Measurements from ENCODE around the gene SLC2A2.

Gene SLC2A2

DNA sequence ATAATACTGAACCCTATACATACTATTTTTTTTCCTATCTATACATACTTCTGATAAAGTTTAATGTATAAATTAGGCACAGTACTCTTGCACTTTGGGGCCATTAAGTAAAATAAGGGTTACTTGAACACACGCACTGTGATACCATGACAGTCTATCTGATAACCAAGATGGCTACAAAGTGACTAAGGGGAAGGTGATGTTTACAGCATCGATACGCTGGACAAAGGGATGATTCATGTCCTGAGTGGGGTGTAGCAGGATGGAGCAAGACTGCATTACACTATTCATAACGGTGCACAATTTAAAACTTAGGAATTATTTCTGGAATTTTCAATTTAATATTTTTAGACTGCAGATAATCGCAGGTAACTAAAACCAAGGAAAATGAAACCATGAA lies 30.0 kb upstream of the SLC2A2 start:
- no peaks in the 10 kb centered on the region for H3K4me1 ChIP-seq (ENCODE audit: control insufficient read depth, insufficient read depth, low read length)
- H3K36me3 ChIP-seq (ENCODE audit: control insufficient read depth in 2 of 2, insufficient read depth in 2 of 2, low read length in 2 of 2): no peaks in the 10 kb centered on the region
- no peaks in the 10 kb centered on the region for H3K9me3 ChIP-seq (ENCODE audit: control insufficient read depth in 2 of 2, low read length in 2 of 2)
- no peaks in the 10 kb centered on the region for H3K27me3 ChIP-seq (ENCODE audit: control insufficient read depth in 1 of 2, insufficient read depth in 2 of 2, low read length in 2 of 2)
- no peak overlapping the region for H3K4me3 ChIP-seq (ENCODE audit: low read length in 2 of 2)
- H3K27ac ChIP-seq (ENCODE audit: low read length): no peak overlapping the region
- H3K9ac ChIP-seq (ENCODE audit: low read length in 2 of 2): no peak overlapping the region

DNA sequence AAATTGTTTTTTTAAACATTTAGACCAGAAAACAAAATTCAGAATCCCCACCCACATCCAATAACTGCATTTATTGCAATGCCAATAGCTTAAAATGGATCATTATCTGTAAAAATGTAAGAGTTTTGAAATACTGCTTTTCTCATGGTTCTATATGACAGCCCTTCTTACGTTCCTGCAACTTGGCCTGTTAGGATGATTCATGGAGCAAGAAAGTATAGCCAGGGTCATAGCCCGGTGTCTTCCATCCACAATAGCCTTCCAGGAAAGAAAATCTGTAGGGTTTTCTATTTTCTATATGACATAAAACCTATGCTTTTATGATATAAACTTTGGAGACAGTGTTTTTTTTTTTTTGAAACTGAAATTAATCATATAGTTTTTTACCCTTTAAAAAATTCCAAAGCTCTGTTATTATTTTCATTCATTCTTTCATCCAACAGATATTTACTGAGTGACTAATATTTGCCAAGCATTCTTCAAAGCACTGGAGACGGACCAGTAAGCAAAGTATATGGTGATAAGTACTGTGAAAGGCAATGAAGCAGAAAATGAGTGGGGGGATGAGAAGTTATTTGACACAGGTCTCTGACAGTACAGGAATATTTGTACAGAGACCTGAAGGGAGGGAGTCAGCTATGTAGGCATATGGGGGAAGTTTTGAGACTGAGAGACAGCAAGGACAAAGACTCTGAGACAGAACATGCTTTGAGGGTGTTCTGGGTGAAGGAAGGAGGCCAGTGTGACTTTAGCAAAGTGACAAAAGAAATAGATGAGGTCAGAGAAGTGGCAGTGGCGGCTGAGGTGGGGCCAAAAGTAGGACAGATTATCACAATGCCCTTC lies 29.0 kb upstream of the SLC2A2 start:
- Histone ChIP-seq H3K4me1 (ENCODE audit: control insufficient read depth, insufficient read depth, low read length) (no peaks in the 10 kb centered on the region), H3K27me3 (ENCODE audit: control insufficient read depth in 1 of 2, insufficient read depth in 2 of 2, low read length in 2 of 2) (no peaks in the 10 kb centered on the region), H3K9ac (ENCODE audit: low read length in 2 of 2) (no peak overlapping the region), H3K4me3 (ENCODE audit: low read length in 2 of 2) (no peak overlapping the region), H3K36me3 (ENCODE audit: control insufficient read depth in 2 of 2, insufficient read depth in 2 of 2, low read length in 2 of 2) (no peaks in the 10 kb centered on the region), H3K9me3 (ENCODE audit: control insufficient read depth in 2 of 2, low read length in 2 of 2) (no peaks in the 10 kb centered on the region), H3K27ac (ENCODE audit: low read length) (no peak overlapping the region)

GRCh38 chr3:171054921-171055320 lies 28.4 kb upstream of the SLC2A2 start:
- H3K27me3 ChIP-seq (ENCODE audit: control insufficient read depth in 1 of 2, insufficient read depth in 2 of 2, low read length in 2 of 2): no peaks in the 10 kb centered on the region
- H3K27ac ChIP-seq (ENCODE audit: low read length): no peak overlapping the region
- H3K4me1 ChIP-seq (ENCODE audit: control insufficient read depth, insufficient read depth, low read length): no peaks in the 10 kb centered on the region
- no peaks in the 10 kb centered on the region for H3K36me3 ChIP-seq (ENCODE audit: control insufficient read depth in 2 of 2, insufficient read depth in 2 of 2, low read length in 2 of 2)
- no peaks in the 10 kb centered on the region for H3K9me3 ChIP-seq (ENCODE audit: control insufficient read depth in 2 of 2, low read length in 2 of 2)
- H3K9ac ChIP-seq (ENCODE audit: low read length in 2 of 2): no peak overlapping the region
- no peak overlapping the region for H3K4me3 ChIP-seq (ENCODE audit: low read length in 2 of 2)

GRCh38 chr3:171054231-171054630 lies 27.7 kb upstream of the SLC2A2 start:
- no peaks in the 10 kb centered on the region for H3K27me3 ChIP-seq (ENCODE audit: control insufficient read depth in 1 of 2, insufficient read depth in 2 of 2, low read length in 2 of 2)

DNA sequence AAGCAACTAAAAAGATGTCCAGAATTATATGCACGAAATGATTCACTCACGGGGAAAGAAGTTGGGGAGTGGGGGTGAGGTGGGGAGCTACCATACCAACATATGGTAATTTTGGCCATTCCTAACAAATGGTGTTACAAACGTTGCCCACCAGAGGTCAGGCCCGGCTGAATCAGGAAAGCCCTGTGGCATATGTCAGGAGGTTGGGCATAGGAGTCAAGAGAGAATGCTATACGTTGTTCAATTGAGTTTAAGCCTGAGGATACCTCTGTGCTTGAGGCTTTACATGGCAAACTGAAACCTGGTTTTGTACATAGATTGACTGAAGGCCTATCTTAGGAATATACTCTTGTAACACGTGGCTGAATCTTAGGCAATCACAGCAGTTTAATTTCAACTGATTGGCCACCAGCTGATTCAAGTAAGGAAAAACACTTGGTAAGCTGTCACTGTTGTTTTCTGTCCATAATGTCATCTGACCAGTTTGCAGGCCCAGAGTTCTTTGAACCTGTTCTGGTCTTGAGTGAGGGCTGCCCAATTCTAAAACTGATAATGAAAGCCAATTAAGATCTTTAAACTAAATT lies 23.4 kb upstream of the SLC2A2 start:
- H3K27me3 ChIP-seq (ENCODE audit: control insufficient read depth in 1 of 2, insufficient read depth in 2 of 2, low read length in 2 of 2): no peaks in the 10 kb centered on the region
- H3K9ac ChIP-seq (ENCODE audit: low read length in 2 of 2): no peak overlapping the region
- H3K27ac ChIP-seq (ENCODE audit: low read length): no peak overlapping the region
- no peaks in the 10 kb centered on the region for H3K36me3 ChIP-seq (ENCODE audit: control insufficient read depth in 2 of 2, insufficient read depth in 2 of 2, low read length in 2 of 2)
- H3K4me1 ChIP-seq (ENCODE audit: control insufficient read depth, insufficient read depth, low read length): no peaks in the 10 kb centered on the region
- H3K9me3 ChIP-seq (ENCODE audit: control insufficient read depth in 2 of 2, low read length in 2 of 2): no peaks in the 10 kb centered on the region
- no peak overlapping the region for H3K4me3 ChIP-seq (ENCODE audit: low read length in 2 of 2)

More at GRCh38 chr3:171054231-171054630, 27.7 kb upstream of the SLC2A2 start:
- H3K4me1 ChIP-seq (ENCODE audit: control insufficient read depth, insufficient read depth, low read length): no peaks in the 10 kb centered on the region
- no peaks in the 10 kb centered on the region for H3K9me3 ChIP-seq (ENCODE audit: control insufficient read depth in 2 of 2, low read length in 2 of 2)
- H3K36me3 ChIP-seq (ENCODE audit: control insufficient read depth in 2 of 2, insufficient read depth in 2 of 2, low read length in 2 of 2): no peaks in the 10 kb centered on the region
- no peak overlapping the region for H3K4me3 ChIP-seq (ENCODE audit: low read length in 2 of 2)
- H3K27ac ChIP-seq (ENCODE audit: low read length): no peak overlapping the region
- H3K9ac ChIP-seq (ENCODE audit: low read length in 2 of 2): no peak overlapping the region

GRCh38 chr3:171046760-171047159 lies 20.2 kb upstream of the SLC2A2 start:
- Histone ChIP-seq H3K36me3 (ENCODE audit: control insufficient read depth in 2 of 2, insufficient read depth in 2 of 2, low read length in 2 of 2) (no peaks in the 10 kb centered on the region), H3K27ac (ENCODE audit: low read length) (no peak overlapping the region), H3K9ac (ENCODE audit: low read length in 2 of 2) (no peak overlapping the region), H3K27me3 (ENCODE audit: control insufficient read depth in 1 of 2, insufficient read depth in 2 of 2, low read length in 2 of 2) (no peaks in the 10 kb centered on the region), H3K9me3 (ENCODE audit: control insufficient read depth in 2 of 2, low read length in 2 of 2) (no peaks in the 10 kb centered on the region), H3K4me1 (ENCODE audit: control insufficient read depth, insufficient read depth, low read length) (no peaks in the 10 kb centered on the region), H3K4me3 (ENCODE audit: low read length in 2 of 2) (no peak overlapping the region)

DNA sequence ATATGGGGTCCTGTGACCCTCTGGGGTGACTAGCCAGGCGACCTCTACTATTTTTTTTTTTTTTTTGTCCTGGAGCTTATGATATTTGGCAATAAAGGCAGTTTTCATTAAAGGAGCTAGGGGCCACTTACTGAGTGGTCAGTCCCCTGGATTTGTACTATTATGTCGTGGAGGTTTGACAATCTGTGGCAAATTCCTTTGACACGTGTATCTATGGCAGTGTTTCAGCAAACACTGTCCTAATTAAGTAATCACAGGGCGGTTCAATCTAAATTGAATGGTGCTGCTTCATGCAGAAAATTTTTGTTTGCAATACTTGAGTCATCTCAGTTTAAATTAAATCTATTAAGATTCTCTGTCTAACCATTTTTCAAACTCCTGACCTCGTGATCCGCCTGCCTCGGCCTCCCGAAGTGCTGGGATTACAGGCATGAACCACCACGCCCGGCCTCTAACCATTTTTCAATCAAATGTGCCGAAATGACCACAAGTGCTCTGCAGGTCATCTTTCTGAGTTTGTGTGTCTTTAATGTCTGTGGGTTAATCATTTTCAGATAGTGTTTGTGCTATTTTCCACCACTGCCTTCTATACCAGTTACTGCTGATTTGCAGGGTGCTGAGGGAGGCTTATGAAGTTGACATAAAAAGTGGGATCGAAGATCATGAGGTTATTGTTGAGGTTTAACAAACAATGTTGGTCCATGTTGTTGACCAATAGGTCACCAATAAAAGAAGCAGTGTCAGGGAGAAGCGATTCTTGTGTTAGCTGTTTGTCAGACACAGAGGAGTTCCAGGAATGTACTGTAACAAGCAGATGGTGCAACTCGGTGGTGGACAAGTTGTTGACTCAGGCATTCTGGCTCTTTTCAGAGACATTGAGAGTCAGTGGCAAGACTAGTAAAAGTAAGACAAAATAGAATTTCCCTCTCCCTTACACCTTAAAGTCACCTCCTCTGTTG lies 18.6 kb upstream of the SLC2A2 start:
- H3K27ac ChIP-seq (ENCODE audit: low read length): no peak overlapping the region
- H3K36me3 ChIP-seq (ENCODE audit: control insufficient read depth in 2 of 2, insufficient read depth in 2 of 2, low read length in 2 of 2): no peaks in the 10 kb centered on the region
- no peaks in the 10 kb centered on the region for H3K4me1 ChIP-seq (ENCODE audit: control insufficient read depth, insufficient read depth, low read length)
- no peaks in the 10 kb centered on the region for H3K27me3 ChIP-seq (ENCODE audit: control insufficient read depth in 1 of 2, insufficient read depth in 2 of 2, low read length in 2 of 2)
- no peak overlapping the region for H3K9ac ChIP-seq (ENCODE audit: low read length in 2 of 2)
- H3K4me3 ChIP-seq (ENCODE audit: low read length in 2 of 2): no peak overlapping the region
- no peaks in the 10 kb centered on the region for H3K9me3 ChIP-seq (ENCODE audit: control insufficient read depth in 2 of 2, low read length in 2 of 2)

DNA sequence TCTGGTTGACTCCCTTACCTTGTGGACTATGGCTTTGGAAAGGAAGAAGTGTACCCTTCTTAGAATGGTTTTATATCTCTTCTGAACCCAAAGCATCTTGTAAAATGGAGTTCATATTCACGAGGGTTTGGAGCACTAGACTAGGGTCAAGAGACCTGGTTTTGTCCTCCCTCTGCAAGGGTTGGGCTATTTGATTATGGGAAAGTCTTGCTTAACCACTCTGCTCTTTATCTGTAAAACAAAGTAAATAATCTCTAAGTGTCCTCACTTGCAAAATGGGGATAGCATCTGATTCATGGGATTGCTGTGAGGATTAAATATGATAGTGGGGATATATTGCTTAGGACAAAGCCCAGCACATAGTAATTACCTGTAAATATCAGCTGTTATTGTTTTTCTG lies 17.9 kb upstream of the SLC2A2 start:
- Histone ChIP-seq H3K36me3 (ENCODE audit: control insufficient read depth in 2 of 2, insufficient read depth in 2 of 2, low read length in 2 of 2) (no peaks in the 10 kb centered on the region), H3K27me3 (ENCODE audit: control insufficient read depth in 1 of 2, insufficient read depth in 2 of 2, low read length in 2 of 2) (no peaks in the 10 kb centered on the region), H3K9me3 (ENCODE audit: control insufficient read depth in 2 of 2, low read length in 2 of 2) (no peaks in the 10 kb centered on the region), H3K4me1 (ENCODE audit: control insufficient read depth, insufficient read depth, low read length) (no peaks in the 10 kb centered on the region), H3K27ac (ENCODE audit: low read length) (no peak overlapping the region), H3K4me3 (ENCODE audit: low read length in 2 of 2) (no peak overlapping the region), H3K9ac (ENCODE audit: low read length in 2 of 2) (no peak overlapping the region)

DNA sequence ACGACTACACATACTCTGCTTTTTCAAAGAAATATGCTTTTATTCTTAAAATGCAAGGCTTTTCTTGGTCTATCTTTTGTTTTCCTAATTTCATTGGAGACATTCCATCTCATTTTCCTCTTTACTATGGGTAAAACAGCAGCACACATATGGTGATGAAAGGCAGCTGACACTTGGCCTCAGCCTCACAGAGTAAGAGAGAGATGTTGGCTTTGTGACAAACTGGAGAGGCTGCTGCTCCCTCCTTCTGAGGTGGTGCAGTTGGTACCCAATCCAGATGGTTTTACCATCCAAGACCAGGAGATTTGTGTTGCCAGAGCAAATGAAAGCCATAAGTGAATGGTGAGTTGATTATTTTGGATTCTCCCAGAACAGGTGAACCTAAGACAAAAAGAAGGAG lies 13.2 kb upstream of the SLC2A2 start:
- H3K9me3 ChIP-seq (ENCODE audit: control insufficient read depth in 2 of 2, low read length in 2 of 2): no peaks in the 10 kb centered on the region
- H3K27me3 ChIP-seq (ENCODE audit: control insufficient read depth in 1 of 2, insufficient read depth in 2 of 2, low read length in 2 of 2): no peaks in the 10 kb centered on the region
- no peak overlapping the region for H3K4me3 ChIP-seq (ENCODE audit: low read length in 2 of 2)
- no peak overlapping the region for H3K9ac ChIP-seq (ENCODE audit: low read length in 2 of 2)
- H3K27ac ChIP-seq (ENCODE audit: low read length): no peak overlapping the region
- H3K4me1 ChIP-seq (ENCODE audit: control insufficient read depth, insufficient read depth, low read length): no peaks in the 10 kb centered on the region
- no peaks in the 10 kb centered on the region for H3K36me3 ChIP-seq (ENCODE audit: control insufficient read depth in 2 of 2, insufficient read depth in 2 of 2, low read length in 2 of 2)

GRCh38 chr3:171038342-171038741 lies 11.8 kb upstream of the SLC2A2 start:
- no peak overlapping the region for H3K9ac ChIP-seq (ENCODE audit: low read length in 2 of 2)
- no peaks in the 10 kb centered on the region for H3K27me3 ChIP-seq (ENCODE audit: control insufficient read depth in 1 of 2, insufficient read depth in 2 of 2, low read length in 2 of 2)
- no peaks in the 10 kb centered on the region for H3K9me3 ChIP-seq (ENCODE audit: control insufficient read depth in 2 of 2, low read length in 2 of 2)
- H3K27ac ChIP-seq (ENCODE audit: low read length): no peak overlapping the region
- H3K4me3 ChIP-seq (ENCODE audit: low read length in 2 of 2): no peak overlapping the region
- no peaks in the 10 kb centered on the region for H3K36me3 ChIP-seq (ENCODE audit: control insufficient read depth in 2 of 2, insufficient read depth in 2 of 2, low read length in 2 of 2)
- no peaks in the 10 kb centered on the region for H3K4me1 ChIP-seq (ENCODE audit: control insufficient read depth, insufficient read depth, low read length)

Measured in stomach smooth muscle (tissue), 2 donors.